HG02938 (cell line): Measurements from ENCODE around the gene SYNDIG1.

Experiments
- ATAC-seq: cut with Tn5 transposase; IDR thresholded peaks from one replicate; pipeline ENCODE4 v1.9.1; 2021; ENCODE audit warnings: mild to moderate bottlenecking, moderate library complexity; ENCODE audit not compliant: unreplicated experiment

SYNDIG1 gene

DNA sequence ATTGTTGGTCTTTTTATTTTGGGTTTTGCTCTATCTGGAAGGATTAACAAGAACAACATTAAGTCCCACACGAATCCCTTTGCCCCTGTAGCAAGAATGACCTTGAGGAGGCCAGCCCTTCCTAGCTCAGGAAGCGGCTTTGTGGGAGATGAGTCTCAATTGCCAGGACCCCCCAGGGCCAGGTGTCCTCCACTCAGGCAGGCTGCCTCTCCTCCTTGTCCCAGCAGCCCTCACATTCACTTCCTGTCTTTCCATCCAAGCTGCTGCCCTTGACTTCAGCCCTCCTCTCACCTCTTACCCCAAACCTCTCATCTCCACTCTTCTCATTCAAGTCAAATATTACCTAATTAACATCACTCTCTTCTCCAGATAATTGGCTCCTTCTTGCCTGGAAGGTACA lies 22.6 kb upstream of the SYNDIG1 start:
- no peak for ATAC-seq

DNA sequence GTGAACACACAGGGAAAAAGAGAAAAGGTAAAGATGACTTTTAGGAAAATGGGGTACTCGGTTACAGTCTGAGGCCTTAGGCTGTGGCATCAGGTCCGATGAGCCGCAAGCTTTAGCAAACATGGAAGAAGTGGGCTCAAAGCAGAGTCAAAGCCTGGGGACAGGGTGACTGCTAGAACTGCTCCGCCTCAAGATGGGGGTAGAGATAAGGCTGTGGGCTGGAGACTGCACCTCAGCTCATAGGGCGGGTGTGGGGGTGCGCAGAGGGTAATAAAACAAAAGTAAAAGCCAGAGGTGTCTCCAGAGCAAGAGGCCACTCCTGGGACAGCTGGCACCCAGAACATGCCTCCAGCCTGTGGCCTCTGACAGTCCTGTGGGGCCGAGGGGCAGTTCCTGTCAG lies 21.3 kb upstream of the SYNDIG1 start:
- ATAC-seq = no peak

GRCh38 chr20:24449026-24449720 lies 20.3 kb upstream of the SYNDIG1 start:
- no peak for ATAC-seq

GRCh38 chr20:24450177-24450576 lies 19.3 kb upstream of the SYNDIG1 start:
- no peak for ATAC-seq

- ATAC-seq = no peak
Observed at GRCh38 chr20:24450624-24451376, 18.6 kb upstream of the SYNDIG1 start.

DNA sequence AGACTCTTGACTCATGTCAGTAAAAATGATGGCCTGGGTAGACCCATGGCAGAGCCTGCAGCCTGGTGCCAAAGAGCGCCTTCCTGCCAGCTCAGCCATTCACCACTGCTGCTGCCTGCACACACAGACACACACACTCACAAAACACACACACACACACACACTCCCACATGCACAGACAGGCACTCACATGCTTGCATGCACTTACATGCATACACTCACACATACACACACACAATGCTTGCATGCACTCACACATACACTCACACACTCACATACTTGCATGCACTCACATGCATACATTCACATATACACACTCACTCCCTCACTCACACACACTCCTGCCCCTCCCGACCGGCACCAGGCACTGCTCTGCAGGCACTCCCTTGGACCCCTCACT lies 18.0 kb upstream of the SYNDIG1 start:
- no peak for ATAC-seq

DNA sequence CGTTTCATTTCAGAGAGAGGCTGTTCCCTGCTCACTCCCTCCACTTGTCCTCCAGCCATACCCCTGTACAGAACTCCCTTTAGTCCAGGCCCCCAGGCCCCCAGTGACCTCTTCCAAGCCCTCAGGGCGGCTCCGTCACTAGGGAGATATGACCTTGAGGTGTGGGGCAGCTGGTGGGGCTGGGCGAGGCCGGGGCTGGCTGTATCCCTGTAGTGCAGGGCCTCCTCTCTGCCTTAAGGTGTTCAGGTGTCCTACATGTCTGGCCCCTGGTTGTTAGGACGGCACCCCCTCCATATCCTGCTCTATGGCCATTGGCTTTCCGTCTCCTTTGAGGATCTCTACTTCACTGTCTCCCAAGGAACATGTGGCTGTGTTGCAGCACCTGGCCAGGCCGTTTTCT lies 17.4 kb upstream of the SYNDIG1 start:
- ATAC-seq = no peak

GRCh38 chr20:24452498-24453127 lies 16.8 kb upstream of the SYNDIG1 start:
- no peak for ATAC-seq

DNA sequence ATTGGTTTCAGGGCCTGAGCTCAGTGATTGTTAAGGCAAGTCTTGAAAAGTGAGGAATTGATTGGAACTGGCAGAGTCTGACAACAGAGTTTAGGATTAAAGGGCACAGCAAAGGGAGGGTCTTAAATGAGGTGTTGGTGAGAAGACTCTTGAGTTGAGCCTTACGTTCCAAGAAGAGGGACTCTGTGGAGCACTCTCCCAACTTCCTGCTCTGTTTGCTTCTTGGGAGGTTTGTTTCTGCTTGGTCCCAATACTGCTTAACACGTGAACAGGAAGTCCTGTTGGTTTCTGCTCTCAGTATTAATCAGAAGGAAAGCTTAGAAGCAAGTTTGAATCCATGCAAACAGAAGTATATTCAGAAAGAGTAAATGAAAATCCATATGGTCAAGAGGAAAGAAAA lies 15.6 kb upstream of the SYNDIG1 start:
- ATAC-seq = no peak

DNA sequence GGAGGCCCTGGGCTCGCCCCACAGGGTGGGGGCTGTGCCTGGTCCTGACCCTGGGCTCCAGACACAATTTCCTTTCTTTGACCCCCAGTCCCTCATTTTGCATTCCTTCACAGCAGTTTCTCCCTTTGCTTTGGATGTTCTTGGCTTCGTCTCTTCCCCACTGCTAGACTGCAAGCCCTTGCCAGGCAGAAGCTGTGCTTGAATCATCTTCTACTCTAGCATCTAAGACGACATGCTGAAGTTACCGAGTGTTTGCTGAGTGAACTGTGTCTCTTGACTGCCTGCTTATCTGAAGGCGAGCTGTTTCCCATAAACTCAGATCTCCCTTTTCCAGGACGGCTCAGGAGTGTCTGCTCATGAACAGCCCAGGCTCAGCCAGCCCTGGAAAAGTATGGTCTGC lies 14.3 kb upstream of the SYNDIG1 start:
- no peak for ATAC-seq

DNA sequence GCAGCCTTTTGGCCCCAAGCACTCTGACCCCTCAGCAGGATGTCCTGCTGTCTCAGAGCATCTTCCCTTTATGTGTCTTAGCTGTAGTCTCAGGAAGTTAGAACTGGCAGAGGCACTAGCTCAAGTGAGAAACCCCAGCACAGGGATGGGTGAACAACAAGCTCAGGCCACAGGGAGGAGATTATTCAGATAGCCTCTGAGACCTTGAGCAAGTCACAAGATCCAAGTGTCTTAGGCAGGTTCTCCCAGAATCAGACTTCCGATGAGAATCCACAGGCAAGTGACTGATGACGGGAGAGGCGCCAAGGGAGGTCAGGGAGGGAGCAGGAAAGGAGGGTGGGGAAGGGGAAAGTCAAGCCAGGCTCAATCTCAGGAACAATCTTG lies 13.0 kb upstream of the SYNDIG1 start:
- no peak for ATAC-seq

- no peak for ATAC-seq
Observed at GRCh38 chr20:24458436-24458835, 11.0 kb upstream of the SYNDIG1 start.

- ATAC-seq = no peak
Observed at GRCh38 chr20:24459733-24460132, 9.7 kb upstream of the SYNDIG1 start.

DNA sequence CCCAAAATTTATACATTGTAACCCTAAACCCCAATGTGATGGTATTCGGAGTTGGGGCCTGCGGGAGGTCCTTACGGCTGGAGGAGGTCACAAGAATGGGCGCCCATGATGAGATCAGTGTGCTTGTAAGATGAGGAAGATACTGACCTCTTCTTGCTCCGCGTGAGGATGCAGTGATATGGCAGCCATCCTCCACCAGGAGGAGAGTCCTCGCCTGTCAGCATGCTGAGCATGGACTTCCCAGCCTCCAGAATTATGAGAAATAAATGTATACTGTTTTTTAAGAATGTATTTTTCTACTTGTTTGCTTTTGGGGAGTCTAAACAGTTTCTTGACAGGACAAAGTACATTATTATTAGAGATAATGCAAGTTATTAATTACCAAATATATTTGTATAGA lies 8.7 kb upstream of the SYNDIG1 start:
- no peak for ATAC-seq

DNA sequence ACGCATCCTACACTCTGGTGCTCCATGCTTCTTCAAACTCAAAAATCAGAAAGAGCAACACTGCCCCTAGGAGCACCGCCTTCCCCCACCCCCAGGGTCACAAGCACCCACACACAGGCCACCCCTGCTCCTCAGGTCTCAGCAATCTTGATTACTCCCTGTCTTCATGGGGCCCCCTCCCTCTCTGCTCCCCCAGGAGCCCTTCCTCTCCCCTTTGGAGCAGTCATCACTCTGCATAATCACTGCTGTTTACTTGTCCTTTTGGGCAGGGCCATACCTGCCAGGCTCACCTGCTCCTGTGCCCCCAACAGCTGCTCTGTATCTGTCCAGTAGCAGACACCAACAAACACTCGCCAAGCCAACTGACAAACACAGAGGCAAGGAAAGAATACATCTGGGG lies 7.6 kb upstream of the SYNDIG1 start:
- no peak for ATAC-seq

DNA sequence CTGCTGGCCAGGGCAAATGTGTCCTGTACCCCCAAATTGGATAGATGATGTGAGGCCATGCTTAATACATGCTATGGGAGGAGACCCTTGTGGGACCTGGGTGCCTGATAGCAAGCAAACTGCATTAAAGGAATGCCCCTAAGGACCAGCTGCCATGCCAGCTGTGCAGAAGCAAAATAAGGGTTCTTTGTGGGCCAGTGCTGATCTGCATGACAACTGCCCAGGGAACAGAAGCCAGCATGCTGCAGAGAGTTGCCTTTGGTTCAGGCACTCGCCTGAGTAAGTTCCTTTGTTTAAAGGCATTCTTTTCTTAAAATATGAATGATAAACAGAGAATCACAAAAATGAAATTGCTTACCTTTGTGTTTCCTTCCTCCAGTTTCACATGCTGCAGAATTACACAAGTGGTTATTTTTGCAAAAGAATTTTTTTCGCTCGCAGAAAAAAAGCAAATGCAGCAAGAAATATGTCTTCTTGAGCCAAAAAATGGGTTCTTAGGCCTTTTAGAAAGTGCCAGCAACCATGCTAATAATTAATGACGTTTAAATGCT lies 6.9 kb upstream of the SYNDIG1 start:
- ATAC-seq = no peak

DNA sequence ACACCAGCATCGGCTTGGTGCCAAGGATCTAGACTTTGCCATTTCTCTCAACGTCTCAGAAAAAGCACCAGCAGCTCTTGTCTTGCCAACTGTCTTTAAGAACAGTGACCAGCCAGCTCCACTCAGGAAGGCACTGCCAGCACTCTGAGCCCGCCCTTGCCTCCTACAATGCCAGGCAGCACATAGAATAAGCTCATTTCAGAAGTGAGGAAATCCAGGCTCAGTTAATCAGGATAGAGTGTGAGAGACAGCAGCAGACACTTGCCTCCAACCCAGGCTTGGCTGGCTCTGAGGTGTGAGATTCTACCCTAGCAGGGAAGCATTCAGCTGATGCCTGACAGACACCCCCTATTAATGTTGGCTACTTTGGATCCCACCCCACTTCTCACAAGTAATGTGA lies 4.3 kb upstream of the SYNDIG1 start:
- ATAC-seq = no peak

DNA sequence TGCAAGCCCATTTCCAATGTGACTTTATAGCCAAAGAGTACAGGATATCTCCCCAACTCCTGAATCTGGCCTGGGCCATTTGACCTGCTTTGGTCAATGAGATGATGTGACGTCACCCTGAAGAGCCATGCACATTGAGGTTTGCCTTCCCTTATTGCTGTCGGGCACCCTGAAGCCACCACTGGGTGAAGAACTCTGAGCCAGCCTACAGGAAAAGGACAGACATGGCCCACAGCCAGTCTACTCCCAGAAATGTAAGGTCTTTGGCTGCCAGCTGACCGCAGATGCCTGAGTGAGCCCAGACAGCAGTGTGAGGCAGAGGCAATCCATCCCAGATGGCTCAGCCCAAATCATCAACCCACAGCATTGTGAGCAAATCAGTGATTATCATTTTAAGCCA lies 3.7 kb upstream of the SYNDIG1 start:
- ATAC-seq = no peak

DNA sequence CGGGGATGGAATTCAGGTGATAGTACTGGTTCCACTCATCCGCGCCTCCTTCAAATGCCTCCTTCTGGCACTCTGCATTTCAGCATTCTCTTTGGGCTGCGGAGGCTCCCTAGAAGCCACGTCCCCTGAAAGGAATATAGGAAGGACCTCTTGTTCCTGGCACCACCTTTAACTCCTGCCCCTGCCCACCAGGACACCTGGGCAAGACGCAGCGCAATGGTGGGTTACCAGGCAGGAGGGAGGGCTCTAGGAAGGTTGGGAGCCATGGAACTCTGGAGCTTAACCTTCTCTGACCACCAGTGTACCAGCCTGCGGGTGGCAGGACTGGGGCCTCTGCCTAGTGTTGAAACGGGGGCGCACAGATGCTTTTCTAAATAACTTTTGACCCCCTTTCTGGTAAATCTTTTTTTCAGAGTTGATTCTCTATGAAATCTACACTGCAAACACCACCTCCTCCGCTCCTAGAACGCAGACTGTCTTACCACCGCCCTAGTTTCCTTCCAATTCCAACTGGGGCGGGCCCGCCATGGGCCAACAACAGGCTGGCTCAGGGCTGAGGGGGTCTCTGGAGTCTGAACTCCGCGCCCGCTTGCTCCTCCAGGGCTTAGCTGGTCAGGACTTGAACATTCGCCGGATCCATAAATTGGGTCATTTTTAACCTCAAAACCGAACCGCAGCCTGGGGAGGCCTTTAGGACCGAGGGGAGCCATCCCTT lies 871 bp upstream of the SYNDIG1 start:
- no peak for ATAC-seq

- ATAC-seq = no peak
Observed at GRCh38 chr20:24469894-24470745, 691 bp downstream of the SYNDIG1 start.
